ENCODE data around the gene KIF21B.

The KIF21B gene

DNA sequence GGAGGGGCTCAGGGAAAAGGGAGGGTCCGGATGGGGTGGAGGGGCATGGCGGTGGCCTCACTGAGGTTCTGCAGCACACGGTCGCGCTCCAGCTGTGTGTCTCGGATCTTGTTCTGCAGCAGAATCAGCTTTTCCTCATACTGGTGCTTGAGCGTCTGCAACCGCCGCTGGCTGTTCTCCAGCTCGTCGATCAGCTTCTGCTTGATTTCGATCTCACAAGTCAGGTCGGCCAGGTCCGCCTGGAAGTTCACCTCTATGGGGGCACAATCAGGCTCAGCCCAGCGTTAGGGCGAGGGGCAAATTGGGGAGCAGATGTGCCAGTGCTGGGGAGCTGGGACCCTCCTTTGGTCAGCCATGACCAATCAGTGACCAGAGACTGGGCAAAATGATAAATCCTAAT is 25.2 kb downstream of the KIF21B start:
- Histone ChIP-seq H3K4me3 (ENCODE audit: low read length, poor library complexity, severe bottlenecking) (no peak overlapping the region), H4K20me1 (ENCODE audit: insufficient read depth, low read length, poor library complexity, severe bottlenecking) (no peaks in the 10 kb centered on the region), H3K9ac (ENCODE audit: low read depth, low read length, poor library complexity, severe bottlenecking) (no peak overlapping the region), H3F3A (ENCODE audit: low read depth) (no peaks in the 10 kb centered on the region), H3K36me3 (ENCODE audit: insufficient read depth, low read length) (peaks cover 87% of the 10 kb centered on the region; the same call in 1 of the 2 replicates), H3K4me1 (ENCODE audit: insufficient read depth, low read length, poor library complexity, severe bottlenecking) (no peaks in the 10 kb centered on the region), H3K9me2 (replicated peaks; ENCODE audit: low read depth, low read length) (no peaks in the 10 kb centered on the region), H3K9me3 (ENCODE audit: insufficient read depth, low read depth, low read length) (no peaks in the 10 kb centered on the region), H3K27me3 (ENCODE audit: insufficient read depth, low read length, poor library complexity, severe bottlenecking) (no peaks in the 10 kb centered on the region), H2AFZ (ENCODE audit: low read length) (no peak overlapping the region), H3K79me2 (ENCODE audit: insufficient read depth, low read length) (no peaks in the 10 kb centered on the region), H3K4me2 (ENCODE audit: low read depth, low read length, poor library complexity, severe bottlenecking) (no peak overlapping the region)
- TF ChIP-seq, protein P1, sequence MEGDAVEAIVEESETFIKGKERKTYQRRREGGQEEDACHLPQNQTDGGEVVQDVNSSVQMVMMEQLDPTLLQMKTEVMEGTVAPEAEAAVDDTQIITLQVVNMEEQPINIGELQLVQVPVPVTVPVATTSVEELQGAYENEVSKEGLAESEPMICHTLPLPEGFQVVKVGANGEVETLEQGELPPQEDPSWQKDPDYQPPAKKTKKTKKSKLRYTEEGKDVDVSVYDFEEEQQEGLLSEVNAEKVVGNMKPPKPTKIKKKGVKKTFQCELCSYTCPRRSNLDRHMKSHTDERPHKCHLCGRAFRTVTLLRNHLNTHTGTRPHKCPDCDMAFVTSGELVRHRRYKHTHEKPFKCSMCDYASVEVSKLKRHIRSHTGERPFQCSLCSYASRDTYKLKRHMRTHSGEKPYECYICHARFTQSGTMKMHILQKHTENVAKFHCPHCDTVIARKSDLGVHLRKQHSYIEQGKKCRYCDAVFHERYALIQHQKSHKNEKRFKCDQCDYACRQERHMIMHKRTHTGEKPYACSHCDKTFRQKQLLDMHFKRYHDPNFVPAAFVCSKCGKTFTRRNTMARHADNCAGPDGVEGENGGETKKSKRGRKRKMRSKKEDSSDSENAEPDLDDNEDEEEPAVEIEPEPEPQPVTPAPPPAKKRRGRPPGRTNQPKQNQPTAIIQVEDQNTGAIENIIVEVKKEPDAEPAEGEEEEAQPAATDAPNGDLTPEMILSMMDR (conservative IDR thresholded peaks at IDR 0.05; ENCODE audit: low read length): no peak
- no peak for TF ChIP-seq EZH2phosphoT487 (IDR thresholded peaks at IDR 0.05; ENCODE audit: borderline replicate concordance)

DNA sequence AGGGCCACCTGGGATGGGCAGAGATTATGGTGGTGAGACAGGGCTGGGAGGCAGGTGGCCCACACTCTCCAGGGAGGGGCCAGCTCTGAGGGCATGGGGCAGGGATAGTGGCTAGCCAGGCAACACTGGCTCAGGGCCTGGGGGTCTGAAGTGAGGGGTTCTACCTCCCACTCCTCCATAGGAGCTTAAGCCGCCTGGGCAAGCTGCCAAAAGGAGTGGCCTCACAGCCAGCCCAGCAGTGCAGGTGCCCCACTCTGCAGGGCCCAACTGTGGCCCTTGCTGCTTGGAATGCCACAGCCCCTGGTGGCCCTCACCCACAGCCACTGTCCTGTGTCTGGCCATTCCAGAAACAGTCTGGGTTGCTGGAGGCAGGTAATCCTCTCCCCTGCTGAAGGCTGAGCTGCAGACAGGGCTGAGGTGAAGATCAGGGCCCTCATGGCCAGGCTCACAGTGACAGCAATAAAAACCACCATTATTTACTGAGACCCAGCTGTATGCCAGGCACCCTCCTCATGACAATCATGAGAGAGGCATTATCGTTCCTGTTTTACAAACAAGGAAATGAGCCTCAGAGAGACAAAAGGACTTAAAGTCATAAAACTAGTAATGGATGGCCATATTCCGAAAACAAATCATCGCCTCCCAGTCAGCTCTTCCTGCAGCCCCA is 31.0 kb downstream of the KIF21B start:
- H3F3A ChIP-seq (ENCODE audit: low read depth): no peaks in the 10 kb centered on the region
- H3K79me2 ChIP-seq (ENCODE audit: insufficient read depth, low read length): no peaks in the 10 kb centered on the region
- H3K4me3 ChIP-seq (ENCODE audit: low read length, poor library complexity, severe bottlenecking): no peak overlapping the region
- no peak overlapping the region for H3K9ac ChIP-seq (ENCODE audit: low read depth, low read length, poor library complexity, severe bottlenecking)
- no peaks in the 10 kb centered on the region for H3K4me1 ChIP-seq (ENCODE audit: insufficient read depth, low read length, poor library complexity, severe bottlenecking)
- no peak overlapping the region for H2AFZ ChIP-seq (ENCODE audit: low read length)
- H3K36me3 ChIP-seq (ENCODE audit: insufficient read depth, low read length): peaks cover 87% of the 10 kb centered on the region; the same call in 1 of the 2 replicates
- H3K27me3 ChIP-seq (ENCODE audit: insufficient read depth, low read length, poor library complexity, severe bottlenecking): no peaks in the 10 kb centered on the region
- TF ChIP-seq, protein P1 (conservative IDR thresholded peaks at IDR 0.05; ENCODE audit: low read length): no peak
- no peak for TF ChIP-seq EZH2phosphoT487 (IDR thresholded peaks at IDR 0.05; ENCODE audit: borderline replicate concordance)
- H4K20me1 ChIP-seq (ENCODE audit: insufficient read depth, low read length, poor library complexity, severe bottlenecking): no peaks in the 10 kb centered on the region
- no peaks in the 10 kb centered on the region for H3K9me3 ChIP-seq (ENCODE audit: insufficient read depth, low read depth, low read length)
- H3K9me2 ChIP-seq (replicated peaks; ENCODE audit: low read depth, low read length): no peaks in the 10 kb centered on the region
- H3K4me2 ChIP-seq (ENCODE audit: low read depth, low read length, poor library complexity, severe bottlenecking): no peak overlapping the region

DNA sequence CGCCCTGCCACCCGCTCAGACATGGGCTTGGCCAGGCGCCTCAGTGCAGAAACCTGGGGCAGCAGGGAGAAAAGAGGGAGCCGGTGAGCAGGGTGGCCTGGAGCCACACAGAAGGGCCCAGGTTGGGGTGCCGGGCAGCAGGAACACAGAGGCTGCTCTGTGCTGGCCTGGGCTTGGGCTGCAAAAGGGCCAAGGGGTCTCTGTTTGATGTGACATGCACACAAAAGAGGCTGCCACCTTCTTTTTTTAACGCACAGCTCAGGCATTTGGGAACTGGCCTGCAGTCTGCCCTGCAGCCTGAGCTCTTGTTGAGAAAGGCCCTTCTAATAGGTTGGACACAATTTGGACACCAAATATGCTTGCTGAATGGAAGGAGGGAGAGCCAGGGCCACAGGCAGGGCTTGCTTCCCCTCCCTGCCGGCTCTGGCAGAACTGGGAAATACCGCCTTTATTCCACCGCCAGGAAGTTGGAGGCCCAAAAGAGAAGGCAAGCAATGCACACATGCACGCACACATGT is 32.4 kb downstream of the KIF21B start:
- Histone ChIP-seq H3K4me3 (ENCODE audit: low read length, poor library complexity, severe bottlenecking) (no peak overlapping the region), H3K4me2 (ENCODE audit: low read depth, low read length, poor library complexity, severe bottlenecking) (no peak overlapping the region), H3K4me1 (ENCODE audit: insufficient read depth, low read length, poor library complexity, severe bottlenecking) (no peaks in the 10 kb centered on the region), H2AFZ (ENCODE audit: low read length) (no peak overlapping the region), H3K27me3 (ENCODE audit: insufficient read depth, low read length, poor library complexity, severe bottlenecking) (no peaks in the 10 kb centered on the region), H4K20me1 (ENCODE audit: insufficient read depth, low read length, poor library complexity, severe bottlenecking) (no peaks in the 10 kb centered on the region), H3K9me2 (replicated peaks; ENCODE audit: low read depth, low read length) (no peaks in the 10 kb centered on the region), H3K79me2 (ENCODE audit: insufficient read depth, low read length) (no peaks in the 10 kb centered on the region), H3K36me3 (ENCODE audit: insufficient read depth, low read length) (peaks cover 91% of the 10 kb centered on the region; the same call in 1 of the 2 replicates), H3K9ac (ENCODE audit: low read depth, low read length, poor library complexity, severe bottlenecking) (no peak overlapping the region), H3F3A (ENCODE audit: low read depth) (no peaks in the 10 kb centered on the region), H3K9me3 (ENCODE audit: insufficient read depth, low read depth, low read length) (no peaks in the 10 kb centered on the region)
- TF ChIP-seq, protein P1 (conservative IDR thresholded peaks at IDR 0.05; ENCODE audit: low read length): no peak
- no peak for TF ChIP-seq EZH2phosphoT487 (IDR thresholded peaks at IDR 0.05; ENCODE audit: borderline replicate concordance)
